ENCODE results near the gene BCL2L12.

The BCL2L12 gene

GRCh38 chr19:49664171-49665035 lies 1.3 kb upstream of the BCL2L12 start:
- DNase-seq (ENCODE audit: low spot score) = peak; percentile 80

GRCh38 chr19:49665036-49665350 lies 740 bp upstream of the BCL2L12 start:
- DNase-seq (ENCODE audit: low spot score) = no peak

- DNase-seq (ENCODE audit: low spot score) = no peak
Observed at GRCh38 chr19:49666120-49666444, 349 bp downstream of the BCL2L12 start.

- no peak for DNase-seq (ENCODE audit: low spot score)
Observed at GRCh38 chr19:49667473-49667872, 1.7 kb downstream of the BCL2L12 start.

GRCh38 chr19:49669516-49669915 lies 3.8 kb downstream of the BCL2L12 start:
- DNase-seq (ENCODE audit: low spot score) = no peak

- DNase-seq (ENCODE audit: low spot score) = peak; percentile 88
Observed at GRCh38 chr19:49672131-49672919, 6.6 kb downstream of the BCL2L12 start.

- DNase-seq (ENCODE audit: low spot score) = peak; percentile 90
Observed at GRCh38 chr19:49676136-49676783, 10.5 kb downstream of the BCL2L12 start.

GRCh38 chr19:49676784-49677230 lies 11.1 kb downstream of the BCL2L12 start:
- DNase-seq (ENCODE audit: low spot score) = peak; percentile 100

- peak; percentile 85 for DNase-seq (ENCODE audit: low spot score)
Observed at GRCh38 chr19:49677231-49677900, 11.6 kb downstream of the BCL2L12 start, which contains the start of gene PRMT1. TSS of gene PRMT1 (plus strand) at chr19:49677271. CDS start at chr19:49677281, 10 bp downstream.

GRCh38 chr19:49677901-49678674 lies 12.4 kb downstream of the BCL2L12 start:
- peak; percentile 93 for DNase-seq (ENCODE audit: low spot score)

GRCh38 chr19:49678985-49679770 lies 13.4 kb downstream of the BCL2L12 start:
- DNase-seq (ENCODE audit: low spot score) = no peak

- no peak for DNase-seq (ENCODE audit: low spot score)
Observed at GRCh38 chr19:49679771-49680413, 14.2 kb downstream of the BCL2L12 start.

GRCh38 chr19:49680421-49681351 lies 15.0 kb downstream of the BCL2L12 start:
- peak; percentile 92 for DNase-seq (ENCODE audit: low spot score)

- DNase-seq (ENCODE audit: low spot score) = no peak
Observed at GRCh38 chr19:49681830-49682229, 16.1 kb downstream of the BCL2L12 start.

GRCh38 chr19:49682274-49682673 lies 16.5 kb downstream of the BCL2L12 start:
- no peak for DNase-seq (ENCODE audit: low spot score)

- DNase-seq (ENCODE audit: low spot score) = no peak
Observed at GRCh38 chr19:49683814-49684250, 18.1 kb downstream of the BCL2L12 start.

GRCh38 chr19:49684251-49684982 lies 18.7 kb downstream of the BCL2L12 start:
- peak; percentile 64 for DNase-seq (ENCODE audit: low spot score)

GRCh38 chr19:49684983-49685553 lies 19.3 kb downstream of the BCL2L12 start:
- DNase-seq (ENCODE audit: low spot score) = no peak

Data from NAMALWA (cell line).